ENCODE measurements around the gene GMPR2.

DNA sequence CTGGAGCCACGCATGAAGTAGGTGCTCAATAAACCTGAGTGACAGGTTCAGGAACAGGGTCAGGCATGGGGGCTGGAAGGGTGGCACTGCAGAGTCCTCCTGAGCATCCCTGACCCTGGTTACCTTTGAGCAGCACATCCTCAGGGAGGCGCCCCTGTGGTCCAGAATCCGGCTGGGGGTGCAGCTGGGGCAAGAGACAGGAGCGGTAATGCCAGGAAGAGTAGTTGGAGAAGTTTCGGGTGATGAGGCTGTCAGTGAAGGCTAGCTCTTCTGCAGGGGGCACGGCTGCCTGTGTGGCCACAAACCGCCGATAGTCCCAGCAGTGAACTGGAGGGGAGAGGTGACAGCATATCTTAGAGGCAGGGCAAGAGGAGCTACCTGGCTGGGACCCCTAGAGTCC, 36.6 kb downstream of the GMPR2 start:
- TF ChIP-seq POLR2AphosphoS5 (IDR thresholded peaks at IDR 0.05), result no peak
- TF ChIP-seq, protein P1, sequence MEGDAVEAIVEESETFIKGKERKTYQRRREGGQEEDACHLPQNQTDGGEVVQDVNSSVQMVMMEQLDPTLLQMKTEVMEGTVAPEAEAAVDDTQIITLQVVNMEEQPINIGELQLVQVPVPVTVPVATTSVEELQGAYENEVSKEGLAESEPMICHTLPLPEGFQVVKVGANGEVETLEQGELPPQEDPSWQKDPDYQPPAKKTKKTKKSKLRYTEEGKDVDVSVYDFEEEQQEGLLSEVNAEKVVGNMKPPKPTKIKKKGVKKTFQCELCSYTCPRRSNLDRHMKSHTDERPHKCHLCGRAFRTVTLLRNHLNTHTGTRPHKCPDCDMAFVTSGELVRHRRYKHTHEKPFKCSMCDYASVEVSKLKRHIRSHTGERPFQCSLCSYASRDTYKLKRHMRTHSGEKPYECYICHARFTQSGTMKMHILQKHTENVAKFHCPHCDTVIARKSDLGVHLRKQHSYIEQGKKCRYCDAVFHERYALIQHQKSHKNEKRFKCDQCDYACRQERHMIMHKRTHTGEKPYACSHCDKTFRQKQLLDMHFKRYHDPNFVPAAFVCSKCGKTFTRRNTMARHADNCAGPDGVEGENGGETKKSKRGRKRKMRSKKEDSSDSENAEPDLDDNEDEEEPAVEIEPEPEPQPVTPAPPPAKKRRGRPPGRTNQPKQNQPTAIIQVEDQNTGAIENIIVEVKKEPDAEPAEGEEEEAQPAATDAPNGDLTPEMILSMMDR (IDR thresholded peaks at IDR 0.05), result no peak

Data from breast epithelium (tissue), 3 donors.